Lower lobe of right lung (tissue), 2 donors: ENCODE results near the gene RMP24.
A peak's percentile ranks its signal among the peaks of the same experiment; 100 is the strongest.
"Not testable (repeated sequence)": the region's sequence is repeated elsewhere in the genome, so short reads cannot be mapped to it uniquely, and the experiment has no call there.

ENCODE experiments used
- ATAC-seq, 2 donors: fragments of 200-7000 bp; cut with Tn5 transposase; one replicate each; pipeline ENCODE4 v1.9.1; 2020 to 2022; ENCODE audit warnings: mild to moderate bottlenecking in 2 of 2, moderate library complexity in 2 of 2
- DNase-seq: peaks from one replicate; pipeline ENCODE4 v3.0.0-alpha.2; 2020
- H3K27ac ChIP-seq: fragments of 200-600 bp; one replicate; pipeline ENCODE4 v1.8.0; 2022
- H3K27me3 ChIP-seq: fragments of 200-600 bp; one replicate; pipeline ENCODE4 v1.8.0; 2022; ENCODE audit warnings: low read depth
- H3K36me3 ChIP-seq: fragments of 200-600 bp; one replicate; pipeline ENCODE4 v1.8.0; 2022; ENCODE audit warnings: mild to moderate bottlenecking
- H3K4me1 ChIP-seq: fragments of 200-600 bp; one replicate; pipeline ENCODE4 v1.8.0; 2022
- H3K4me3 ChIP-seq: fragments of 200-600 bp; one replicate; pipeline ENCODE4 v1.8.0; 2022; ENCODE audit warnings: mild to moderate bottlenecking
- H3K9me3 ChIP-seq: fragments of 200-600 bp; one replicate; pipeline ENCODE4 v1.8.0; 2022
- intact Hi-C: fragments of 100-400 bp; cut with DNase I; formaldehyde crosslinking; loops from one replicate; pipeline ENCODE4 v1.11.0; 2022
- TF ChIP-seq, protein P1 (sequence below): fragments of 200-600 bp; IDR thresholded peaks from one replicate; pipeline ENCODE4 v1.8.0; 2022; ENCODE audit warnings: antibody characterized with exemption, mild to moderate bottlenecking
- donor health status: DM: no; HTN: yes; CAD: no; lungs with severe emphysema.

The RMP24 gene

DNA sequence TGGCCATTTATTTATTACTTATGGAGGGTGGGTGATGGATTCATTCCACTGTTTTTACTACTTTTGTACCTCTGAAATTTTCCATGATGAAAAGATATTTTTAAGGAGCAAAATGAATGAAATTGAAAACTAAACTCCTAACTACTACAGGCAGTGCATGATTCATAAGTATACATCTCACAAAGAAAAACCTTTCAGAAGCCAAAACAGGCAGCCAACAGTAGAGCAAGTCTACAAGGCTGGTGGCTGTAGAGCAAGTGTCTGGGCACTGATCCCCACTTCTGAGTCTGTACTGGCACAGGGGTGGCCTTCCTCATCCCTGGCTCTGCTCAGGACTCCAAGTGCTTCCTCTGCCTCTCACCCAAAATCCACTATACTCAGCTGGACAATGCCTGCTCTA lies 8.2 kb upstream of the RMP24 start:
- DNase-seq (no peak), ATAC-seq (no peak)
- Histone ChIP-seq H3K4me3 (no peak overlapping the region), H3K27me3 (no peaks in the 10 kb centered on the region), H3K4me1 (no peaks in the 10 kb centered on the region), H3K36me3 (no peaks in the 10 kb centered on the region), H3K9me3 (no peaks in the 10 kb centered on the region), H3K27ac (no peak overlapping the region)
- intact Hi-C loops: no loop called here
- TF ChIP-seq, protein P1, sequence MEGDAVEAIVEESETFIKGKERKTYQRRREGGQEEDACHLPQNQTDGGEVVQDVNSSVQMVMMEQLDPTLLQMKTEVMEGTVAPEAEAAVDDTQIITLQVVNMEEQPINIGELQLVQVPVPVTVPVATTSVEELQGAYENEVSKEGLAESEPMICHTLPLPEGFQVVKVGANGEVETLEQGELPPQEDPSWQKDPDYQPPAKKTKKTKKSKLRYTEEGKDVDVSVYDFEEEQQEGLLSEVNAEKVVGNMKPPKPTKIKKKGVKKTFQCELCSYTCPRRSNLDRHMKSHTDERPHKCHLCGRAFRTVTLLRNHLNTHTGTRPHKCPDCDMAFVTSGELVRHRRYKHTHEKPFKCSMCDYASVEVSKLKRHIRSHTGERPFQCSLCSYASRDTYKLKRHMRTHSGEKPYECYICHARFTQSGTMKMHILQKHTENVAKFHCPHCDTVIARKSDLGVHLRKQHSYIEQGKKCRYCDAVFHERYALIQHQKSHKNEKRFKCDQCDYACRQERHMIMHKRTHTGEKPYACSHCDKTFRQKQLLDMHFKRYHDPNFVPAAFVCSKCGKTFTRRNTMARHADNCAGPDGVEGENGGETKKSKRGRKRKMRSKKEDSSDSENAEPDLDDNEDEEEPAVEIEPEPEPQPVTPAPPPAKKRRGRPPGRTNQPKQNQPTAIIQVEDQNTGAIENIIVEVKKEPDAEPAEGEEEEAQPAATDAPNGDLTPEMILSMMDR: no peak

DNA sequence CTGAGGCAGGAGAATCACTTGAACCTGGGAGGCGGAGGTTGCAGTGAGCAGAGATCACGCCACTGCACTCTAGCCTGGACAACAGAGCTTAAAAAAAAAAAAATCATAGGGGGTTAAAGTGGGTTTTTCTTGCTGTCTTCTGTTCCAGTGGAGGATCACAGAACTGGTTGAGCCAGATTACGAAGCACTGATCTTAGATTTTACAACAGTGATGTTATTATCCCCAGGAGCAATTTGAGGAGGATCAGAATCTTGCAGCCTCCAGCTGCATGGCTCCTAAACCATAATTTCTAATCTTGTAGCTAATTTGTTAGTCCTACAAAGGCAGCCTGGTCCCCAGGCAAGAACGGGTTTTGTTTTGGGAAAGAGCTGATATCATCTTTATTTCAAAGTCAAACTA lies 4.6 kb upstream of the RMP24 start:
- H3K9me3 ChIP-seq, H3K36me3 ChIP-seq, DNase-seq, H3K4me3 ChIP-seq, H3K27ac ChIP-seq, H3K4me1 ChIP-seq, intact Hi-C loops, ATAC-seq, H3K27me3 ChIP-seq: not testable (repeated sequence)

DNA sequence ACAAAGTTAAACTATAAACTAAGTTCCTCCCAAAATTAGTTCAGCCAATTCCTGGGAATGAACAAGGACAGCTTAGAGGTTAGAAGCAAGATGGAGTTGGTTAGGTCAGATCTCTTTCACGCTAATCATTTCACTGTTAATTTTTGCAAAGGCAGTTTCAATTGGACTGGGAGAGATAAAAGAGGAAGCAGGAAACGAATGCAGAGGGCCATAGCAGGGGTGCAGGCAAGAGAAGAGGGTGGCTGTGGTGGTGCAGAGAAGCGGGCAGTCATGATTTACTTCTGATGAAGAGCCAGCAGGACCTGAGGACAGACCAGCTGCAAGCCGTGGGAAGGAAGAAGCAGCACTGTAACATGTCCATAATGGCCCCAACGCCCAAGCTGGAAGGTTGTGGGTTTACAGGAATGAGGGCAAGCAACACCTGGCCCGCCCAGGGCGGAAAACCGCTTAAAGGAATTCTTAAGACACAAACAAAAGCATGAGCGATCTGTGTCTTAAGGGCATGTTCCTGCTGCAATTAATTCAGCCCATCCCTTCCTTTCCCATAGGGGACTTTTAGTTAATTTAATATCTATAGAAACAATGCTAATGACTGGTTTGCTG lies 4.1 kb upstream of the RMP24 start:
- no peaks in the 10 kb centered on the region for H3K36me3 ChIP-seq
- H3K27ac ChIP-seq: no peak overlapping the region
- TF ChIP-seq, protein P1: no peak
- no peak overlapping the region for H3K4me3 ChIP-seq
- H3K27me3 ChIP-seq: no peaks in the 10 kb centered on the region
- H3K4me1 ChIP-seq: peaks cover 11% of the 10 kb centered on the region
- no peaks in the 10 kb centered on the region for H3K9me3 ChIP-seq
- DNase-seq: no peak
- intact Hi-C loops: no loop called here
- no peak for ATAC-seq

DNA sequence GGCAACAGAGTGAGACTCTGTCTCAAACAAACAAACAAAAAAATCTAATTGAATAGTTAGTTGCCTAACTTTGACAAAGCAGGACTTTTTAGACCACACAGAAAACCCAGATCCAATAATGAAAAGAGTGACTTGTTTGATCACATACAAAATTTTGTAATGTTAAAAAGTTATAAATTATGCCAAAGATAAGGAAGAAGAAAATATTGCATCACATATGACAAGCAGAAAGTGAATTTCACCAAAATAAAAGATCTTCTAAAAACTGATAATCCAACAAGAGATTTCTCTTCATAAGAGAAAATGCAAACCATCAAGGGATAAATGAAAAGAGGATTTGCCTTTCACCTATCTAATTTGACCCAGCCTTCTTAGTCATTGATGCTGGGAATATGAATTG lies 2.8 kb upstream of the RMP24 start:
- H3K27me3 ChIP-seq: no peaks in the 10 kb centered on the region
- H3K4me1 ChIP-seq: peaks cover 23% of the 10 kb centered on the region
- H3K27ac ChIP-seq: no peak overlapping the region
- intact Hi-C loops: no loop called here
- DNase-seq (no peak), ATAC-seq (no peak)
- no peak overlapping the region for H3K4me3 ChIP-seq
- H3K9me3 ChIP-seq: no peaks in the 10 kb centered on the region
- TF ChIP-seq, protein P1: no peak
- peaks cover under 1% of the 10 kb centered on the region for H3K36me3 ChIP-seq

DNA sequence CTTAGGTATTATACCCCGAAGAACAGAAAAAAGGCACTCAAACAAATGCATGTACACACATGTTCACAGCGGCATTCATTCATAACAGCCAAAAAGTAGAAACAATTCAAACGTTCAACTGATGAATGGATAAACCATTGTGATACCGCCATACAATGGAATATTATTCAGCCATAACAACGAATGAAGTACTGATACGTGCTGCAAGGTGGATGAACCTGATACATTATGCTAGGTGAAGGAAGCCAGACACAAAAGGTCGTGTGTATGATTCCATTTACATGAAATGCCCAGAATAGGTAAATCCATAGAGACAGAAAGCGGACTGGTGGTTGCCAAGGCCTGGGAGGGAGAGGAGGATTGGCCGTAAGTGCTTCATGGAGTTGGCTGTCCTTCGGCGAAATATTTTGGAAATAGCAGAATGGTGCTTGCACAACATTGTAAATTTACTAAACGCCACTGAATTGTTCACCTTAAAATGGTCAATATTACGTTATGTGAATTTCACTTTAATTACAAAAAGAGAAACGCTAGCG lies 750 bp upstream of the RMP24 start:
- TF ChIP-seq, protein P1: no peak
- H3K4me3 ChIP-seq: peak overlapping the region; percentile 76
- H3K36me3 ChIP-seq: peaks cover 21% of the 10 kb centered on the region
- DNase-seq (no peak), ATAC-seq (peak; percentile 20 to 45)
- H3K27me3 ChIP-seq: no peaks in the 10 kb centered on the region
- H3K27ac ChIP-seq: peak overlapping the region; percentile 93
- intact Hi-C loops: no loop called here
- peaks cover 23% of the 10 kb centered on the region for H3K4me1 ChIP-seq
- H3K9me3 ChIP-seq: no peaks in the 10 kb centered on the region

DNA sequence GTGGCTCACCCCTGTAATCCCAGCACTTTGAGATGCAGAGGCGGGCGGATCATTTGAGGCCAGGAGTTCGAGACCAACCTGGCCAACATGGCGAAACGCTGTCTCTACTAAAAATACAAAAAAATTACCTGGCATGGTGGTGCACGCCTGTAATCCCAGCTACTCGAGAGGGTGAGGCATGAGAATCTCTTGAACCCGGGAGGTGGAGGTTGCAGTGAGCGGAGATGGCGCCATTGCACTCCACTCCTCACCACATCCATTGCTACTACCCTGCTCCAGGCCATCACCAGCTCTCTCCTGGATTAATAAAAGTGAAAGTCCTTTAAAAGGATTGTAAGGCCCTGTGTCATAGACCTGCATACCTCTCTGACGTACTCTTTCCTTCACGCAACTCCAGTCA lies 1.2 kb downstream of the RMP24 start:
- TF ChIP-seq, protein P1: no peak
- Histone ChIP-seq H3K9me3 (no peaks in the 10 kb centered on the region), H3K36me3 (peaks cover 40% of the 10 kb centered on the region), H3K27ac (no peak overlapping the region), H3K27me3 (no peaks in the 10 kb centered on the region), H3K4me1 (peaks cover 23% of the 10 kb centered on the region), H3K4me3 (peak overlapping the region; percentile 76)
- intact Hi-C loops: no loop called here
- DNase-seq (no peak), ATAC-seq (no peak)
